Lower lobe of right lung (tissue), 2 donors: ENCODE measurements around the gene CADPS2. TPM values are rescaled to one million over a fixed set of nuclear protein-coding genes. Genes with fewer than 3 reads are reported as not detected.

ENCODE experiments used
- ATAC-seq, 2 donors: fragments of 200-7000 bp; cut with Tn5 transposase; one replicate each; pipeline ENCODE4 v1.9.1; 2020 to 2022; ENCODE audit warnings: mild to moderate bottlenecking in 2 of 2, moderate library complexity in 2 of 2
- DNase-seq: peaks from one replicate; pipeline ENCODE4 v3.0.0-alpha.2; 2020
- H3K27ac ChIP-seq: fragments of 200-600 bp; one replicate; pipeline ENCODE4 v1.8.0; 2022
- H3K27me3 ChIP-seq: fragments of 200-600 bp; one replicate; pipeline ENCODE4 v1.8.0; 2022; ENCODE audit warnings: low read depth
- H3K36me3 ChIP-seq: fragments of 200-600 bp; one replicate; pipeline ENCODE4 v1.8.0; 2022; ENCODE audit warnings: mild to moderate bottlenecking
- H3K4me1 ChIP-seq: fragments of 200-600 bp; one replicate; pipeline ENCODE4 v1.8.0; 2022
- H3K4me3 ChIP-seq: fragments of 200-600 bp; one replicate; pipeline ENCODE4 v1.8.0; 2022; ENCODE audit warnings: mild to moderate bottlenecking
- H3K9me3 ChIP-seq: fragments of 200-600 bp; one replicate; pipeline ENCODE4 v1.8.0; 2022
- CTCF ChIP-seq: fragments of 200-600 bp; IDR thresholded peaks from one replicate; pipeline ENCODE4 v1.8.0; 2022; ENCODE audit warnings: antibody characterized with exemption, mild to moderate bottlenecking
- intact Hi-C: fragments of 100-400 bp; cut with DNase I; formaldehyde crosslinking; loops from one replicate; pipeline ENCODE4 v1.11.0; 2022
- total RNA-seq: library from RNA; stranded (reverse); fragmentation: NEBNext Ultra II Directional; extraction: Animal tissue kit (Norgen Biotek cat#: 25700); gene quantifications from one replicate; pipeline ENCODE4 v1.2.1, GENCODE V29; 2021
- donor health status: DM: no; HTN: yes; CAD: no; lungs with severe emphysema.

CADPS2 gene
- total RNA-seq, 1 donor from 2014 or later = 41.1 TPM

- ATAC-seq = no peak
- no peaks in the 10 kb centered on the region for H3K27me3 ChIP-seq
- no peaks in the 10 kb centered on the region for H3K36me3 ChIP-seq
- no peak for DNase-seq
- TF ChIP-seq CTCF = no peak
- no peak overlapping the region for H3K27ac ChIP-seq
- no peaks in the 10 kb centered on the region for H3K9me3 ChIP-seq
- intact Hi-C loops = no loop called here
- H3K4me3 ChIP-seq = no peak overlapping the region
- no peaks in the 10 kb centered on the region for H3K4me1 ChIP-seq
Observed at GRCh38 chr7:122691569-122692235, 194.6 kb downstream of the CADPS2 start.

- no peak overlapping the region for H3K27ac ChIP-seq
- H3K9me3 ChIP-seq = no peaks in the 10 kb centered on the region
- no peaks in the 10 kb centered on the region for H3K4me1 ChIP-seq
- intact Hi-C loops = no loop called here
- ATAC-seq (peak in 1 of 2 donors; percentile 4), DNase-seq (no peak)
- no peaks in the 10 kb centered on the region for H3K36me3 ChIP-seq
- no peaks in the 10 kb centered on the region for H3K27me3 ChIP-seq
- no peak for TF ChIP-seq CTCF
- H3K4me3 ChIP-seq = no peak overlapping the region
Observed at GRCh38 chr7:122689346-122690109, 196.7 kb downstream of the CADPS2 start.

GRCh38 chr7:122688400-122688998 lies 197.8 kb downstream of the CADPS2 start:
- ATAC-seq (no peak), DNase-seq (no peak)
- Histone ChIP-seq H3K27ac (no peak overlapping the region), H3K36me3 (no peaks in the 10 kb centered on the region), H3K4me1 (no peaks in the 10 kb centered on the region), H3K27me3 (no peaks in the 10 kb centered on the region), H3K4me3 (no peak overlapping the region), H3K9me3 (no peaks in the 10 kb centered on the region)
- no peak for TF ChIP-seq CTCF
- intact Hi-C loops = no loop called here

- DNase-seq (no peak), ATAC-seq (no peak)
- Histone ChIP-seq H3K27ac (no peak overlapping the region), H3K36me3 (no peaks in the 10 kb centered on the region), H3K4me3 (no peak overlapping the region), H3K27me3 (no peaks in the 10 kb centered on the region), H3K9me3 (no peaks in the 10 kb centered on the region), H3K4me1 (no peaks in the 10 kb centered on the region)
- intact Hi-C loops = no loop called here
- no peak for TF ChIP-seq CTCF
Observed at GRCh38 chr7:122686360-122686878, 199.8 kb downstream of the CADPS2 start.

- ATAC-seq (no peak), DNase-seq (no peak)
- Histone ChIP-seq H3K4me3 (no peak overlapping the region), H3K36me3 (no peaks in the 10 kb centered on the region), H3K27ac (no peak overlapping the region), H3K27me3 (no peaks in the 10 kb centered on the region), H3K9me3 (no peaks in the 10 kb centered on the region), H3K4me1 (no peaks in the 10 kb centered on the region)
- intact Hi-C loops = no loop called here
- no peak for TF ChIP-seq CTCF
Observed at GRCh38 chr7:122684504-122684903, 201.8 kb downstream of the CADPS2 start.
